ENCODE results near the gene MYO16.

Gene MYO16

GRCh38 chr13:109140054-109140453 lies 510.6 kb downstream of the MYO16 start:
- DNase-seq: no peak

- DNase-seq: peak; percentile 43
Observed at GRCh38 chr13:109140479-109141349, 511.3 kb downstream of the MYO16 start.

GRCh38 chr13:109141706-109142105 lies 512.3 kb downstream of the MYO16 start:
- no peak for DNase-seq

- no peak for DNase-seq
Observed at GRCh38 chr13:109144693-109145437, 515.5 kb downstream of the MYO16 start.

- peak; percentile 47 for DNase-seq
Observed at GRCh38 chr13:109145631-109146030, 516.2 kb downstream of the MYO16 start.

GRCh38 chr13:109146393-109146792 lies 517.0 kb downstream of the MYO16 start:
- DNase-seq: no peak

GRCh38 chr13:109146912-109147647 lies 517.7 kb downstream of the MYO16 start:
- DNase-seq: no peak

GRCh38 chr13:109148243-109148642 lies 518.8 kb downstream of the MYO16 start:
- DNase-seq: no peak

- no peak for DNase-seq
Observed at GRCh38 chr13:109150696-109151095, 521.3 kb downstream of the MYO16 start.

GRCh38 chr13:109151255-109151654 lies 521.8 kb downstream of the MYO16 start:
- DNase-seq: no peak

- no peak for DNase-seq
Observed at GRCh38 chr13:109151696-109152095, 522.3 kb downstream of the MYO16 start.

- no peak for DNase-seq
Observed at GRCh38 chr13:109152311-109152820, 523.0 kb downstream of the MYO16 start.

- no peak for DNase-seq
Observed at GRCh38 chr13:109152941-109153340, 523.5 kb downstream of the MYO16 start.

GRCh38 chr13:109154146-109154545 lies 524.7 kb downstream of the MYO16 start:
- DNase-seq: no peak

- no peak for DNase-seq
Observed at GRCh38 chr13:109154546-109154945, 525.1 kb downstream of the MYO16 start.

- peak; percentile 52 for DNase-seq
Observed at GRCh38 chr13:109154966-109155761, 525.8 kb downstream of the MYO16 start.

GRCh38 chr13:109156181-109156935 lies 526.9 kb downstream of the MYO16 start:
- peak; percentile 67 for DNase-seq

- no peak for DNase-seq
Observed at GRCh38 chr13:109157275-109157674, 527.9 kb downstream of the MYO16 start.

- DNase-seq: no peak
Observed at GRCh38 chr13:109158383-109158782, 529.0 kb downstream of the MYO16 start.

- DNase-seq: no peak
Observed at GRCh38 chr13:109159650-109160309, 530.4 kb downstream of the MYO16 start.

- DNase-seq: no peak
Observed at GRCh38 chr13:109160357-109160756, 530.9 kb downstream of the MYO16 start.
